ENCODE measurements around the gene ORM1. TPM values are rescaled to one million over a fixed set of nuclear protein-coding genes. Genes with fewer than 3 reads are reported as not detected.

The ORM1 gene
- total and polyA plus RNA-seq, 2 of the 8 experiments (the other 6 are each of a cell fraction or from before 2014, with no cell fraction given) = 0.32 TPM; not detected in 1

GRCh38 chr9:114275246-114276004, 47.5 kb upstream of the ORM1 start:
- DNase-seq (ENCODE audit: low read depth in 1 of 2, low spot score in 2 of 2) = peak in 1 of 2 experiments; percentile 27
- no peak for TF ChIP-seq RAD21 (IDR thresholded peaks at IDR 0.05 in 1 of 2, conservative IDR thresholded peaks at IDR 0.05 in 1 of 2; ENCODE audit: low read depth in 2 of 2, low read length in 2 of 2)
- TF ChIP-seq POLR2AphosphoS5 (IDR thresholded peaks at IDR 0.05; ENCODE audit: low read depth, low read length) = no peak
- TF ChIP-seq EZH2 (IDR thresholded peaks at IDR 0.05; ENCODE audit: low read depth, low read length, severe bottlenecking) = no peak

More at GRCh38 chr9:114275246-114276004, 47.5 kb upstream of the ORM1 start:
- no peak overlapping the region for H2BK5ac ChIP-seq (ENCODE audit: low read depth, low read length)
- no peak overlapping the region for H3K4me3 ChIP-seq (ENCODE audit: extremely low read depth in 1 of 4, insufficient read depth in 2 of 4, low read depth in 3 of 4, low read length in 4 of 4)
- H3K36me3 ChIP-seq (ENCODE audit: control insufficient read depth in 2 of 4, insufficient read depth in 4 of 4, low read length in 3 of 4) = no peaks in the 10 kb centered on the region; a peak in 1 of 8 replicates
- H3K18ac ChIP-seq (ENCODE audit: extremely low read depth, low read length) = no peak overlapping the region
- no peak overlapping the region for H4K91ac ChIP-seq (replicated peaks; ENCODE audit: insufficient read length, low read length)
- H3K9me3 ChIP-seq (ENCODE audit: insufficient read depth in 2 of 2, low read depth in 1 of 2, low read length in 1 of 2) = no peaks in the 10 kb centered on the region
- CTCF ChIA-PET (ENCODE audit: partially characterized antibody) = interaction anchor here (0.6 to 17.3 kb wide), 7 partner anchors 13 to 193 kb away, joined by 3 to 206 read pairs (median 5); no protein-coding TSS in a partner anchor
- H2AFZ ChIP-seq (ENCODE audit: low read length) = no peak overlapping the region
- no peak for FAIRE-seq
- H3K27ac ChIP-seq (ENCODE audit: low read depth, low read length) = no peak overlapping the region
- no peaks in the 10 kb centered on the region for H3K4me1 ChIP-seq (replicated peaks in 1 of 4; ENCODE audit: control insufficient read depth in 3 of 4, insufficient read depth in 4 of 4, low read length in 3 of 4)
- no peak overlapping the region for H2BK120ac ChIP-seq (replicated peaks; ENCODE audit: low read depth, low read length)
- H3K56ac ChIP-seq (replicated peaks; ENCODE audit: insufficient read length, low read depth, low read length) = no peak overlapping the region
- no peak overlapping the region for H3K4me2 ChIP-seq (ENCODE audit: insufficient read depth in 1 of 2, low read depth in 2 of 2, low read length in 2 of 2)
- no peak overlapping the region for H3K4ac ChIP-seq (replicated peaks; ENCODE audit: insufficient read length, low read depth, low read length)
- H3K79me1 ChIP-seq (ENCODE audit: low read depth, low read length) = no peaks in the 10 kb centered on the region
- H4K20me1 ChIP-seq (replicated peaks in 1 of 2; ENCODE audit: control insufficient read depth in 1 of 2, insufficient read depth in 2 of 2, low read length in 2 of 2) = peaks cover 0 to 9% of the 10 kb centered on the region in 2 experiments
- H3K23me2 ChIP-seq (ENCODE audit: low read depth, low read length) = peaks cover 6% of the 10 kb centered on the region; the same call in 1 of the 2 replicates
- H4K8ac ChIP-seq (ENCODE audit: extremely low read depth, insufficient read depth, low read length) = no peak overlapping the region
- H2BK20ac ChIP-seq (ENCODE audit: low read length) = no peak overlapping the region
- H3K9ac ChIP-seq (replicated peaks in 1 of 4; ENCODE audit: extremely low read depth in 1 of 4, low read depth in 3 of 4, low read length in 3 of 4) = no peak overlapping the region
- H2BK12ac ChIP-seq (ENCODE audit: low read depth, low read length) = no peak overlapping the region
- H4K5ac ChIP-seq (ENCODE audit: insufficient read length, low read depth, low read length) = no peak overlapping the region
- no peaks in the 10 kb centered on the region for H3K27me3 ChIP-seq (replicated peaks in 1 of 4; ENCODE audit: control insufficient read depth in 3 of 4, extremely low read depth in 1 of 4, insufficient read depth in 3 of 4, low read length in 3 of 4)
- no peak overlapping the region for H2BK15ac ChIP-seq (ENCODE audit: low read length)
- 87% methylated on average over 13 of the region's 15 CpGs; no CpG with 5 or more reads in 1 of the 2 experiments for WGBS, 2 experiments (ENCODE audit: extremely low coverage in 1 of 2, insufficient coverage in 1 of 2, insufficient read length in 1 of 2, insufficient replicate concordance in 2 of 2, low coverage in 1 of 2, low lambda C conversion rate in 2 of 2, missing lambda C conversion rate in 1 of 2)
- H3K79me2 ChIP-seq (ENCODE audit: control insufficient read depth in 1 of 2, insufficient read depth in 2 of 2, low read length in 2 of 2) = no peaks in the 10 kb centered on the region
- no peak overlapping the region for H3K14ac ChIP-seq (ENCODE audit: insufficient read length)
- H2AK5ac ChIP-seq (ENCODE audit: low read depth, low read length) = no peak overlapping the region
- POLR2A ChIA-PET (ENCODE audit: partially characterized antibody) = no interaction called here
- no peak overlapping the region for H3K23ac ChIP-seq (ENCODE audit: insufficient read length)

All from H1 (cell line).